Dedifferentiated amniotic fluid mesenchymal stem cell (primary cell): Measurements from ENCODE around the gene HACD1.
"Not testable (repeated sequence)": the region's sequence is repeated elsewhere in the genome, so short reads cannot be mapped to it uniquely, and the experiment has no call there.

Experiments
- DNase-seq: peaks from one replicate; pipeline ENCODE4 v3.0.0-alpha.2; 2016; ENCODE audit errors: extremely low spot score

The HACD1 gene

DNA sequence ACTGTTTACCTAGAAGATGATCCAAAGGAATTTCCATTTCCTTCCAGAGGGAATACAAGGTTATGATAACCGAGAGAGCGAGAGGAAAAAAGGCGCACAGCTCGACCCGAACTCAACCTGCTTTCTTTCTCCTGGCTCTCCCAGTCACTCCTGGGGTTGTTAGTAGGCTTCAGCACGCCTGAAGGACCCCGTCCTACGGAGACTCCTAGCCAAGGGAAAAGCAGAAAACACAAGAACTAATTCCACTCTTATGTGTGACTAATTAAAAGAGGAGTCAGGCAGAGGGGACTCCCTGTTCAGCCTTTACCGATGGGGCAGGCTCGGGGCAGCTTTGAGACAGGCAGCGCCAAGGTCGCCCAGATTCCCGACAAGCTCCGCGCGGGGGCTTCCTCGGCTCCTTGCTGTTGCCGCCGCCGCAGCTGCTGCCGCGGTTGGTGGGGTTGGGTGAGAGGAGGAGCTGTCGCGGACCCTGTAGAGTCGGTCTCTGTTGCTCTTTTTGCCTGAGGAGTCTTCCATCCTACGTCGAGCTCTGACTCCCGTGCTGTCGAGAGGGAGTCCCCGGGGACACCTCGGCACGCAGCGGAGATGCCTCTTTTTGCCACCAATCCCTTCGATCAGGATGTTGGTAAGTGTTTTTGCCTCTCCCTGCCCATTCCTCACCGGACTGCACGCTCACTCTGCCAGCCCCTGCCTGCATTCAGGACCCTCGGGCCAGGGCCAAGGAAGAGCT lies 26.7 kb upstream of the HACD1 start, which contains the start of gene STAM:
STAM (plus strand) TSS at position 397 of the 730 bp plus-strand sequence; CDS start at position 586, 189 bp downstream.
- peak; percentile 92 for DNase-seq

DNA sequence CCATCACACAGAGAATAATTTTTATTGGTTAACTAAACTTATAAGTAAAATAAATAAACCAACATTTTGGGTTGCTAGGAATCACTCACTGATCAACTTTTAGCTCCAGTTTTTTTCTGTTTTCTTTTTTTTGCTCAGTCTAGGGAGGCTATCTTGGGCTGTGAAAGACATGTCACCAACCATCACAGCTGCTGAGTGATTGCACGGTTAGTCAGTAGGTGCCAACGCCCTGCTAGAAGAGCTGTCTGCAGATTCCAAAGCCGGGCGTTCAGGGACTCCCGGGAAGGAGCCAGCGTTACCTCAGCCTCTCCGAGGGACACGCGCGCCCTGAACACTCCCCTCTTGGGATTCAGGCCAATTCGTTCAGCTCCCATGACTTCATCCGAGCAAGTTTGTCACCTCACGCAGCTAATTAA lies 26.2 kb upstream of the HACD1 start:
- DNase-seq: peak; percentile 79

DNA sequence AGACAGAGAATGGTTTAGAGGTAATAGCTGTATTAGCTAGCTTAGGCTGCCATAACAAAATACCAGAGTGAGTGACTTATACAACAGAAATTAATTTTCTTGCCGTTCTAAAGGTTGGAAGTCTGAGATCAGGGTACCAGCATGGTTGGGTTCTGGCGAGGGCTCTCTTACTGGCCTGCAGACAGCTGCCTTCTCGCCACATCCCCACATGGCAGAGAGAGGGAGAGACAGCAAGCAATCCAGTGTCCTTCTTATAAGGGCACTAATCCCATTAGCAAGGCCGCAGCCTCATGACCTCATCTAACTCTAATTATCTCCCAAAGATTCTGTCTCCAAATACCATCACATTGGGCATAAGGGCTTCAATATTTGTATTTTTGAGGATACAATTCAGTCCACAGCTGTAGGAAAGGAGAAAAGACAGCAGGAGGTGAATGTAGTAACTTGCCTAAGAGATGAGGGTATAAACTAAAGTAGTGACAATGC lies 23.2 kb upstream of the HACD1 start:
- DNase-seq: no peak

DNA sequence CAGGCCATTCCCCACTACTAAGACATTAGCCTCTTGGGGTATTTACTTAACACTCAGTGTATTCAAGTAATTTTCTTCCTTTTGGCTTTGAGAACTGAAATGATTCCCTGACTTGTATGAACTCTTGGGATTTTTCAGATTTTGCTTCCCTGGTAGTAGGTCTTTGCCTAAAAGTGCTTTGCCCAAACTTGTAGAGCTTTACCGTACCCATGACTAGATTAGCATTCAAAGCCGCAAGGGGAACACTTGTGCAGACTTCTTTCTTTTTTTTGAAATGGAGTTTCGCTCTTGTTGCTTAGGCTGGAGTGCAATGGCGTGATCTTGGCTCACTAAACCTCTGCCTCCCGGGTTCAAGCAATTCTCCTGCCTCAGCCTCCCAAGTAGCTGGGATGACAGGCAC lies 20.7 kb upstream of the HACD1 start:
- DNase-seq: no peak

DNA sequence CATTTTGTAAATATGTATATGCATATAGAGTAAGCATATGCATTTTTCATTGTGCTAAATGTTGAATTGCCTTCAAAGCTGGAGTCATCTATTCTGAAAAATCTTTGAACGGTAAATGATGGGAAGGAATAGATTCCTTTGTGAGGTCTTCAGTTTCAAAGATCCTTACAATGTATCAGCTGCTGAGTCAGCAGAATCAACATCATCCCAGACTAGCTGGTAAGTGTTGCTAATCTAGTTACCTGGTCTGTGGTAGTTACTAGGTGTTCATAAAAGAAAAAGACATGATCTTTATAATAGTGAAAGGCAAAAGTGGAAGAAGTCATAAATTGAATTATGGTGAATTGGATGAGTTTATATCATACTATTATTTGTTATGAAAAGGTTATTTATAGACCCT lies 16.2 kb upstream of the HACD1 start:
- DNase-seq: no peak

DNA sequence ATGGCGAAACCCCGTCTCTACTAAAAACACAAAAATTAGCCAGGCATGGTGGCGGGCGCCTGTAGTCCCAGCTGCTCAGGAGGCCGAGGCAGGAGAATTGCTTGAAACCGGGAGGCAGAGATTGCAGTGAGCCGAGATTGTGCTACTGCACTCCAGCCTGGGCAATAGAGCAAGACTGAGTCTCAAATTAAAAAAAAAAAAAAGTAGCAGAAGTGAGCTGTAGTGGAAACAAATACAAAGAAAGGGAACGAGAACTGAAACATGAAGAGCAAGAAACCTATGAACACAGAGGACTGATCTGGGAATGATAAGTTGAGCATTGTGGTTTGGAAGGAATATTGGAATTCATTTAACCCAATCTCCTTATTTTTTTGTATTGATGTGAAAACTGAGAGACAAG lies 15.4 kb upstream of the HACD1 start:
- DNase-seq: not testable (repeated sequence)

DNA sequence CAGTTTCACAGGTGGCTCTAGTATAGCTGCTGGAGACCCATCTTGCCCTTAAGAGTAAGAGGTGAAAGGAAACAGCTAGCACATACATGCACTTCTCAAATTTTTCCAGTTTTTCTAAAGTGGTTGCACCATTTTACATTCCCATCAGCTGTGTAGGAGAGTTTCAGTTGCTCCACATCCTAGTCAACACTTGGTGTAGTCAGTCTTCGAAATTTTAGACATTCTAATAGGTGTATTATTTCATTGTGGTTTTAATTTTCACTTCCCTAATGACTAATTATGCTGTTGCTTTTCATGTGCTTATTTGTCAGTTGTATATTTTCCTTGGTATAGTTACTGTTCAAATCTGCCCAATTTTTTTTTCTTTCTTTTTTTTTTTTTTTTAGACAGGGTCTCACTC lies 9.5 kb upstream of the HACD1 start:
- DNase-seq: no peak

DNA sequence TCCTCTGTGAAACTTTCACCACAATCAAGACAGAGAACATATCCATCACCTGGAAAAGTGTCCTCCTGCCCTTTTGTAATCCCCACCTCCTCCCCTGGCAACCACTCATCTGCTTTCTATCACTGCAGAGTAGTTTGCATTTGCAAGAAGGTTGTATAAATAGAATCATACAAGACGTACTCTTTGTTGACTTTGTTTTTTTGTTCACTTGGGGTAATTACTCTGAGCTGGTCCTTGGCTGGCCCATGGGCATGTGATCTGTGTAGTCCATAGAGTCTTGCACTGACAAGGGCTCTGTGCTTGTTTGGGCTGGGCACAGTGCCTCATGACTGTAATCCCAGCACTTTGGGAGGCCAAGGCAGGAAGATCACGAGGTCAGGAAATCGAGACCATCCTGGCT lies 7.8 kb upstream of the HACD1 start:
- no peak for DNase-seq

DNA sequence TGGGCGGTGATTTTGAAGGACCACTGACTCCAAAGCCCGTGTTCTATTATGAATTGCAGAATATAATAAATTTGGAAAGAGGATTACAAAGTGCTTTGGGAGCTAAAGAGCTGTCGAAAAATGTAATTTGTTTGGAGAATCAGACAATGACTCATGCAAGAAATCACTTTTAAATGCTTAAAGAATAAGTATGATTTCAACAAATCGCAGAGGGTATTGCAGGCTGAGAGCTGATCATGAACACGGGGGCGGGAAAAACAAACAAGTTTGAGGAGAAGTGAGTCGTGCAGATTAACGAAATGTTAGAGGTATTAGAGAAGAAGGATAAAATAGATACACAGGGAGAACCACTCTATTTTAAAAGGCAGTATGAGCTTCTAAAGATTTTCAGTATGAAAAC lies 4.9 kb upstream of the HACD1 start:
- DNase-seq: no peak

DNA sequence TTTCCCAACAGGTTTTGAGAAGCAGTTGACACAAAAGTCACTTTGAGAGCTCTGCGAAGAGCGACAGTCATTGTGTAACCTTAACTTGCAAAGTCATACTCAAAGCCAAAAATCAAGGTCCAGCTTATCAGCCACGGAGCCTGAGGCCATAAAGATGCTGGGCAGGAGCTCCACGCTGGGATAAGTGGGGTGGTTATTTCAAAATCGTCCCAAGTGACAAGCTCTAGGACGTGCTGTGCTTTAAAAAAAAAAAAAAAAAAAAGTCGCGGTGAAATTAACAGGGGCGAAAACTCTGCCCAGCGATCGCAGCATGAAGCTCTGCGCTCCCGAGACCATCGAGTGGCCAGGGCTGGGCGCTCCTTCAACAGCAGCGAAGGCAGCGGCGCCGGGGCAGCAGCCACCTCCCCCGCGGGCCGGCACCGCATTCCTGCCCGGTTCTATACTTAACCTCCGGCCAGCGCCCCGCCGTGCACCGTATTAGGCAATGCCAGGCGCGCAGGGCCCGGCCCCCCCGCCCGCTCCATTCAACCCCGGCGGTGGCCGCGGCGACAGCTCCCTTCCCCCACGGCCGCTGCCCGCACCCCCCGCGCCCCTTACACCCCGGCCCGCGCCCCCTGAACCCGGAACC lies 657 bp downstream of the HACD1 start:
- DNase-seq: peak; percentile 35

DNA sequence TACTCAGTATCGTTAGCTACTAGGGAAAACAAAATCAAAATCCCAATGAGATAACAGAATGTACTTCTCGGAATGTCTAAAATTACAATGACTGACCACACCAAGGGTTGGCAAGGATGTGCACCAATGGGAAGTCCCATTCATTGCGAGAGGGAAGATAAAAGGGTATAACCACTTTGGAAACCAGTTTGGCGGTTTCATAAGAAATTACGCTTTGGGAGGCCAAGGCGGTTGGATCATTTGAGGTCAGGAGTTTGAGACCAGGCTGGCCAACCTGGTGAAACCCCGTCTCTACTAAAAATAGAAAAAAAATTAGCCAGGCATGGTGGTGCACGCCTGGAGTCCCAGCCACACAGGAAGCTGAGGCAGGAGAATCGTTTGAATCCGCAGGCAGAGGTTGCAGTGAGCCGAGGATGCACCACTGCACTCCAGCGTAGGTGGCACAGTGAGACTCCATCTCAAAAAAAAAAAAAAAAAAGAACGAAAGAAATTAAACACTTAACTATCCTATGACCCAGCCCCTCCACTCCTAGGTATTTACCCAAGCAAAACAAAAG lies 7.6 kb downstream of the HACD1 start:
- DNase-seq: no peak

DNA sequence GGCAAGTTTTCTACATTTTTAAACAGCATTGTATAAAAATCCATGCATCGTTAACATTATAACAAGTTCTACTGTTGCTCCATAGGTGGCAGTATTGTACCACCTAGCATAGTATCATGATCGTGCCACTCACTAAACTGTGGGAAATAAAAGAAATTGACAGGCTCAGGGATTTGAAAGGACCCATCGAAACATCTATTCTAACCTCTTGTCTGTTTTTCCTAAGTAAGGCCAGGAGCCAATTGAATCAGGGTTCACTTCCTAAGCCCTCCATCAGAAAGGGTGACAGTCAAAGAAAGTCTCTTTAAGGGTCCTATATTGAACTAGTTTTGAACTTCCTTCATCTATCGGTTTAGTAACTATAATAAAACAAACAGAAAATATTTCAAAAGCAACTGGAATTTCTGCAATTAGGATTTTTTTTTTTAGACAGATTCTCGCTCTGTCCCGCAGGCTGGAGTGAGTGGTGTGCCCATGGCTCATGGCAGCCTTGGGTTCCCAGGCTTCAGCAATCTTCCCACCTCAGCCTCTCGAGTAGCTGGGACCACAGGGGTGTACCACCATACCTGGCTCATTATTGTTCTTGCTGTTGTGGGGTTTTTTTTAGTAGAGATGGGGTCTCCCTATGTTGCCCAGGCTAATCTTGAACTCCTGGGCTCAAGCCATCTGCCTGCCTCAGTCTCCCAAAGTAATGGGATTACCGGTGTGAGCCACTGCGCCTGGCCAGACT lies 9.4 kb downstream of the HACD1 start:
- peak; percentile 61 for DNase-seq

DNA sequence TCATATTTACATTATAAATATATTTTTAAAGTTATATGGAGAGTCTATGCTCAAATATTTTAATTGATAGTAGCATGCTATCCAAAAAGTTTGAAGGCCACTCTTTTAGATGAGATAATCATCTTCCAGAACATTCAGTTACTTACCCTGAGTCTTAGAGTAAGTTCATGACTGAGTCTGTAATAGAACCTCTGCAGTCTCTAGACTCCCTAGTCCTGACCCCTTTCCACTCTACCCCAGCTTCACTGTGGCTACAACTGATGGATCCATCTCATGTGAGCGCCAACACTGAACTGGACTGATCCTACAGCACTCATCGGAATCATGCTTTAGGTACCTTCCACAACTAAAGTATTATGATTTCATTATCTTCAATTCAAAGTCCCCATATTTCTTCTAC lies 10.1 kb downstream of the HACD1 start:
- no peak for DNase-seq

DNA sequence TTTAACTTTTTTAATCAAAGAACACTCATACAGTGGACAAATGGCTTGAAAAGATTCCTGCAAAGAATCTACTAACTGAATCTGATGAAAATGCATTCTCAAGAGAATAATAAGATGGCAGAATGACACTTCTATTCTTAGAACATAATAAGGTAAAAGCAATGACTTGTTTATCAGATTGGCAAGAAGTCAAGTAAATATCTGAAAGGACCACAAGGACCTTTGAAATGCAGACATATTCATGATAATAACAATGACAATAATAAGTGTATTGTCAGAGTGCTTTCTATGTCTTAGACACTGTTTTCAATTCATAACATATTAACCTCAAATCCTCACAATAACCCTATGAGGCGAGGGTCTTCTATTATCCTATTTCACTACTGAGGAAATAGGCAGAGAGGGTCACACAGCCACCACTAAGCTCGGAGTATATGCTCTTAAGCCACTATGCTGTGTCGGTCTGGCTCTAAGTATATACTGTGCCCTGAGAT lies 10.6 kb downstream of the HACD1 start:
- no peak for DNase-seq

DNA sequence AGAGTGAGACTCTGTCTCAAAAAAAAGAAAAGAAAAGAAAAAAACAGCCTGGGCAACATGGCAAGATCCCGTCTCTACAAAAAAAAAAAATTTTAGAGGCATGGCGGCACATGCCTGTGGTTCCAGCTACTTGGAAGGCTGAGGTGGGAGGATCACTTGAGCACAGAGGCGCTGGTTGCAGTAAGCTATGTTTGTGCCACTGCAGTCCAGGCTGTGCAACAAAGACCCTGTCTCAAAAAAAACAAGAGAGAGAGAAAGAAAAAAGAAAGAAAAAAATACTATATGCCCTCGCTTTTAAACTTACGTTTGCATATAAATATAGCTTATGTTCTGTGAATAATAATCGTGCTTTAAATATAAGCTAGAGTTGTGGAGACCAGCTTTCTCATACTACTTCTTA lies 11.2 kb downstream of the HACD1 start:
- no peak for DNase-seq

DNA sequence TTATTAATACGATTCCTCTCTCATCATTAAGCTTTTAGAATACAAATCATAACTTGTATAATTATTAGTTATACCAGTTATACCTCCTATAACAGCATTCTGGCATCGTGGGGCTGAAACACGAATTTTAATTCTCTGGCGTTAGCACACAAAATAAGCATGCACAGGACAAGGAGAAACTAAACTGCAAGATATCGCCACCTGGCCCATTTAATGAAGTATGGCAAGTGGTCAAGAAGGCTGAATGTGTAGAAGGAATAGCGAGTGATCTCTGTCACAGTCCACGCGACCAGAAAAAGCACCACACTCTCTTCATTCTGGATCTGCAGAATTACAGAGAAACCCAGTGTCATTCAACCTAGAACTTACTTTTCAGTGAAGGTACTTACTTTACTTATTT lies 18.1 kb downstream of the HACD1 start:
- no peak for DNase-seq

DNA sequence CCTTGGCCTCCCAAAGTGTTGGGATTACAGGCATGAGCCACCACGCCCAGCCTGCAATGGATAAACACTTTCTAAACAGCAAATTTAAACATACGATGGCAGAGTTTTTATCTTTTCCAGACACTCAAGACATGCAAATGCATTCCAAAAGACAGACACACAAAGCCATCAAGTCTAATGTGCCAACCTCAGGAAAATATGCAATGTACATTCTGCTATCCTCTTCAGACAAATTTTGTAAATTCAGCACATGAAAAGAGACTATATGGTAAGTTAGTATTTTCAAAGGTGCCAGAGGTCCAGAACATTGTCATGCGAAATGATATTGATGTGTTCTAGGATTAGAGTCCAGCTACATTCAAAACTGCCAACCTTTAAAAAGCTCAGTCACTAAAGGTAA lies 19.8 kb downstream of the HACD1 start:
- no peak for DNase-seq

DNA sequence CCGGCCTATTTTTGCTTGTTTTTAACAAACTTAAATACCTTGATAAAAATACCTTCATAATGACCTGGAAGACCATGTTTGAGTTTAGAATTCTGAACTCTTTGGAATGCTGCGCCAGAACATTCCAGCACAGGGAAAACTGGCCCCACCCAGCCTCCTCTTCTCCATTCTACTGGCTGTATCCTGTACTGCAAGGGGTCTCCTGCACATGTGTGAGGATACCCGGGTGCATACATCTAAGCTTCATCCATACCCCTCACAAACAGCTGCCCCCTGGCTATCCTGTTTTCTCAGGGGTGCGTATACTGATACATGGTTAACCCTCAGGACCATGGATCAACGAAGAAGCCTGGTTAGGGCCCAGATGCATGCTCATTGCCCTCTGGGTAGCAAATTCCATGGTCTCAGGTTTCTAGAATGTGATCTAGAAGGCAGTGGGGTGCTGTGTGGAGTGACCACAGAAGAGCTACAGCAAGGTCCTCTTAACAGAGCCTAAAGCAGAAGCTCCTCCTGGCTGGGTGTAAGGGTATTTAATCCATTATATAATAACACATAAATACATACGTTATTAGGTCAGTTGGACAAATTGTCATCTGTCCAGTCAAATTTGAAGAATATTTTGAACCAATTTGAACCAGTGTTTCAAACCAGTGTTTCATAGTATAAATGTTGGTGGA lies 26.1 kb downstream of the HACD1 start:
- DNase-seq: no peak

DNA sequence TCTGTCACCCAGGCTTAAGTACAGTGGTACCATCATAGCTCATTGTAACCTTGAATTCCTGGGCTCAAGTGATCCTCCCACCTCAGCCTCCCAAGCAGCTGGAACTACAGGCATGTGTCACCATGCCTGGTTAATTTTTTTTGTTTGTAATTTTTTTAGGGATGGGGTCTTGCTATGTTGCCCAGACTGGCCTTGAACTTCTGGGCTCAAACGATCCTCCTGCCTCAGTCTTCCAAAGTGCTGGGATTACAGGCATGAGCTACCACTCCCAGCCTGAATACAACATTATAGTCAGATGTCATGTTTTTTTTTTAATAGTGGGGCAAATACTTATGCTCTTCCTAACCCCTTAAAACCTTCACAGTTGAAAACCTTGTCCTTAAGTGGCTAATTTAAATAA lies 27.9 kb downstream of the HACD1 start:
- DNase-seq: not testable (repeated sequence)

DNA sequence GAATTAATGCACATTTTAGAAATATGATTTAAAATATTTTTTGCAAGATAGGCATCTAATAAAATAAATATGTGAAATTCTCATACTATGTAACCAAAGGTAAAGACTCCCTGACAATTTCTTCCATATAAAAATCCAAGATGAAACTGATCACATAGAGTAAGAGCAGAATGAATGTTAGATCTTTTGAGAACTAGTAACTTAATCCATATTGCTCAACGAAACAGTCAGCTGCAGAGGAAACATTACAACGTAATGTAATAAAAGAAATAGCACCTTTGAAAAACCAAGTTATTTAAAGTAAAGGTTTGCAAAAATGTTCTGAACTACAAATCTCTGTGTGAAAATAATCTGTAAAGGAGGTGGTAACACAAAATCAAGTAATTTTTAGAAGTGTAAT lies 28.8 kb downstream of the HACD1 start:
- no peak for DNase-seq

DNA sequence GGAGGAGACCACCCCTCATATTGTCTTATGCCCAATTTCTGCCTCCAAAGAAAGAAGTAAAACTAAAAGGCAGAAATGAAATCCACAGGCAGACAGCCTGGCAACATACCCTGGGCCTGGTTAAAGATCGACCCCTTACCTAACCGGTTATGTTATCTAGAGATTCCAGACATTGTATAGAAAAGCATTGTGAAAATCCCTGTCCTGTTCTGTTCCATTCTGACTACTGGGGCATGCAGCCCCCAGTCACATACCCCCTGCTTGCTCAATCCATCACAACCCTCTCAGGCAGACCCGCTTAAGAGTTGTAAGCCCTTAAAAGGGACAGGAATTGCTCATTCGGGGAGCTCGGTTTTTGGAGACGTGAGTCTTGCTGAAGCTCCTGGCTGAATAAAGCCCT lies 29.9 kb downstream of the HACD1 start:
- DNase-seq: not testable (repeated sequence)

DNA sequence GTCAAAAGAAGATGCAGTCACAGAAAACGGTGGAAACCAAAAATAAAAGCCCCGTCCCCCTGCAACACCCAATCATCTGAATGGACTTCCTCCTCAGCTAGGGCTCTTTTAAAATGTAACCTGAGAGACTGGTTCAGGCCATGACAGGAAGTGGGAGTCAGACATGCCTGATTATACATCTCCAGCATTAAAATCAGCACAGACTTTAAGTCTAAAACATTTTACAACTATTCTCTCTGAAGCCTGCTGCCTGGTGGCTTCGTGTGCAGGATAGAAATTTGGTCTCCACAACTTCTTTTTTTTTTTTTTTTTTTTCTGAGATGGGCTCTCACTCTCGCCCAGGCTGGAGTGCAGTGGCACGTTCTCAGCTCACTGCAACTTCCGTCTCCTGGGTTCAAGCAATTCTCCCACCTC lies 30.3 kb downstream of the HACD1 start:
- no peak for DNase-seq
